Stimulated activated CD4-positive, alpha-beta T cell treated with anti-CD3 and anti-CD28 coated beads, TNF-alpha, amount 100 ng/mL, for 1 hour (primary cell): ENCODE data around the gene STC2.

Experiments used
- DNase-seq, 3 donors: peaks; one replicate each; pipeline ENCODE4 v3.0.0-alpha.2; 2020; ENCODE audit warnings: low read depth in 3 of 3, low spot score in 1 of 3

STC2 gene

DNA sequence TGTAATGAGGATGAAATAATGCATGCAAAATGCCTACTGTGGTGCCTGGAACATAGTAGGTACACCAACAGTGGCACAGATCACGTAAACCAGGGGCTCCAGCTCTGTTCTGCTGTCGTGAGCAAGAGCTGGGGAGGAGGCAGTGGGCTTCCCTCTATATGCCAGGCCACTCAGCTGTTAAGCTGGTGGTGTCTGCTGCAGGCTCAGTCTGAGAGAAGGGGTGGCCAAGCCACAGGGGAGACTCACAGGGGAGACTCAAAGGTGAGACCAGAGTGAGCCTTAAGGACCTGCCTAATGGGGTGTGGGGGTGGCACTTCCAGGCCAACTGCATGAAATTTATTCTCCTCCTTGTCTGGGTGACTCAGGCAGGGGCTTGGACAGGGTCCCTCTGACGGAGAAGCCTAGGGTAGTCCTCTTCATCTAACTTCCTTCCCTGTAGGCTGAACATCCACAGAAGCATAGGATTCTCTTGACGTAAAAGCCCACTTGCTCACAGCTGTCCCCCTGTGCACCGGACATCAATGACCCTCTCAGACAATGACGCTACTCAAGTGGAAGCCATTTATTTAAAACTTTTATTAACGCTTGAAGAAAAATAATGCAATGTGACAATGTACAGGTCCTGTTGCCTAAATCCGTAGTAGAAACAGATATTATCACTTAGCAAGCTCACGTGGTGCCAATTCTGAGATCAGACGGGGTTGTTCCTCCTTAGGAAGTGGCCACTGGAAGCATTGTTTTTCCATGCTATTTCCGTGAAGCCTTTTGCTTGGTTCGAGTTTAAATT, 13.9 kb downstream of the STC2 start:
- no peak for DNase-seq

GRCh38 chr5:173313351-173313801, 14.8 kb downstream of the STC2 start:
- DNase-seq: no peak

- no peak for DNase-seq
Observed at GRCh38 chr5:173312821-173313220, 15.4 kb downstream of the STC2 start.

DNA sequence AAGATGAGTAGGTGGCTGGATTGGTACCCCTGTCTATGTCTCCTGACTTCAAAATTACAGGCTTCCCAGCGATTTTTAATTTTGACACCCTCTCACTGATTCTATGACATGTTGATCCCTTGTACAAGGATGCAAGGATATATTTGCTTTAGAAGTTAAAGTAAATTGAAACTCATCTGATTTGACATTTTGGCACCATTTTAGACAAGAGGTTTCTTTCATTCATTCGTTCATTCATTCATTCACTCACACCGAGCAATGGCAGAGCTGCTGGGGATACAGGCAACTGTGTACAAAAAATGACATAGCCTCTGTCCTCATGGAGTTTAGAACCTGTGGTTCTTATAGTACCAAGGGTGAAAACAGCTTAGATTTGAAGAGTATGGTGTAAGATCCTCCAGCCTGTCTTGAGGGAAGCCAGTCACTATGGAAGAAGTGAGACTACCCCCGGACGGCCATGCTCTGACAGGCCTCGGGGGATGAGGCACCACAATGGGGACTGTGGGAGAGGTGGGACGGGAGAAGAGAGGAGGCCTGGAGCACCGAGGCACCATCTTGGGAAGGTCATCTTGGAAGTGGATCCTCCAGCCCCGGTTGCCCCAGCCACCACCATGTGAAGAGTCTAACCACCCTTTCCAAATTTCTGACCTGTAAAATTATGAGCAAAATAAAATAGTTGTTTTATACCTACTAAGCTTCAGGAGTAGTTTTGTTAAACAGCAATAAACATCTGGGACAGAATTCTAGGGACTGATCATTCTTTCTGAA, 16.2 kb downstream of the STC2 start:
- DNase-seq: no peak

DNA sequence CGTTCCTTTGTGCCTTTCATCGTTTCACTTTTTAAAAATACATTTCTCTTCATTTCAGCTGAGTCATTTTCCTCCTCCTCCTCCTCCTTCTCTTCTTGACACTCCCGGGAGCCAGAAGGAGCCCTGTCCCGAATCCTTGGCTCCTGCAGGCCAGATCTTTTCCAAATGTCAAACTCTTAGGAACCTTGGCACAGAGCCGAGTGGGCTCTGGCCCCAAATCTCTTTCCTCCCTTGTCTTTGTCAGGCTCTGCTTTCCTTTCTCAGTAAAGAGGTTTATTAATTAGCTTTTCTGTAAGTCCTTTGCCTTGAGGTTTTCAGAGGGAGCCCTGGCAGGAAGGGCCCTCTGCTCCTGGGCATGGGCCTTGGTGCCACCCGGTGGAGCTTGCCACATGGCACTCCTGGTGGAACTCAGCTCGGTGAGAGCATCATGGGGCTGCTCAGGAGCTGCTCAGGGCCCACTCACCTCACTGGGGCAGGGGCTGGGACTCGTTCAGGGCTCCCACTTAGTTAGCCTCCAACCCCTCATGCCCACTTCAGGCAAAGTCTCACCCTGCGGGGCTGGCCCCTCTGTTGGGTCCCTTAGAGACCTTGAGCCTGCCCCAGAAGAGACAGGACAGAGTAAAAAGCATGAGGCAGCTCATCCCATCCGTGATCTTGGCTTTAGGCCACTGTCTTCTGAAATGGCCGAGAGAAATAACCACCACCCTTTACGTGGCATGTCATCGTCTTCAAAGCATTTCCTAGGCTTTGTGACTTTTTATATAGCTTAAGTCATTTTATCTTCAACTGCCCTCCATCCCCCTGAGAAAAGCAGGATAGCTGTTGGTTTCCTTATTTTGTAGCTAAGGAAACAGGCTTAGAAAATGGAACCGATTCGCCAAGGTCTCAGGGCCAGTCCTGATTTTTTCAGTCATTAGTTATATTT, 17.1 kb downstream of the STC2 start:
- DNase-seq: no peak

- DNase-seq: no peak
Observed at GRCh38 chr5:173310218-173310769, 17.9 kb downstream of the STC2 start.

DNA sequence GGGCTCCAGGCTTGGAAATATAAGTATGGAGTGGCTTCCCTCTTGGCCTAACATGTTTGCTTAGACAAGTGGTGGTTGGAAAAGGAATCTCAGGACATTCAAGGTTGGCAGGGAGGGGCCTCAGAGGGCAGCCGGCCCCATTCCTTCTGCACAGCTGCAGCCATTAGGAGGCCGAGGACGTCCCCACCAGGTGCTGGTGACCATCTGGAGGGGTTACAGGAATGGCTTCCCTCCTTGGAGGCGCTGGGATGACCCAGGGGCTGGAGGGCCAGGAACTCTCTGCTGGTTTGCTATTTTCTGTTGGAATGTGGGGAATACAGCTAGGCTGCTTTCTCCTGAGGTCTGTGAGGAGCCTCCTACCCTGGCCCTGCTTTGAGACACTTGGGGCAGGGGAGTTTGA, 18.5 kb downstream of the STC2 start:
- DNase-seq: no peak

DNA sequence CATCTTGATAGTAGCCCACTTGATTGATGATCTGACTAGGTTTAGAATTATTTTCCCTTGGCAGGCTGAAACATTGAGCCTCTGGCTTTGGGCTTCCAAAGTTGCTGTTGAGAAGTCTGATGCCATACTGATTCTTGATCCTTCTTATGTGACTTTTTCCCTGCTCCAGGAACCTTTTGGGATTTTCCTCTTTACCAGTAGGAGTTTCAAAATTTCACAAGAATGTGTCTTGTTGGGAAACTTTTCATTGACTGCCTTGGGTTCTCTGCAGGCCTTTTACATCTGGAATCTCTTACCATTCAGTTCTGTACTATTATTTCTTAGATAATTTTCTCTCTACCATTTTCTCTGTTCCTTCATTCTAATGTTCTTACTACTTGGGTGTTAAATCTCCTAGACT, 20.0 kb downstream of the STC2 start:
- DNase-seq: no peak

DNA sequence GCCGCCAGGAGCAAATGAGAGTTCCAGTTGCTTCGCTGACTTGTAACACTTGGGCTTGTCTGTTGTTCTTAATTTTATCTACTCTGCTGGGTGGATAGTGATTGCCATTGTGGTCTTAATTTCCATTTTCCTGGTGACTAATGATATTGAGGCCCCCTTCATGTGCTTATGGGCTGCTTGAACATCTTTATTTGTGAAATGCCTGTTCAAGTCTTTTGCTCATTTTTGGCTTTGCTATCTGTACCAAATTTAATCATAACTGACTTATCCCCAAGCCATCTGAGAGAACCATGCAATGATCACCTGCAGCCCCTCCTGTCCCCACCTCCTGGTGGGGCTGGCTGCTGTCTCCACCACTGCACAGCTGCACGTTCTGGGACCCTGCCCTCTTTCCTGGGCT, 20.5 kb downstream of the STC2 start:
- no peak for DNase-seq

- no peak for DNase-seq
Observed at GRCh38 chr5:173306695-173307094, 21.5 kb downstream of the STC2 start.

DNA sequence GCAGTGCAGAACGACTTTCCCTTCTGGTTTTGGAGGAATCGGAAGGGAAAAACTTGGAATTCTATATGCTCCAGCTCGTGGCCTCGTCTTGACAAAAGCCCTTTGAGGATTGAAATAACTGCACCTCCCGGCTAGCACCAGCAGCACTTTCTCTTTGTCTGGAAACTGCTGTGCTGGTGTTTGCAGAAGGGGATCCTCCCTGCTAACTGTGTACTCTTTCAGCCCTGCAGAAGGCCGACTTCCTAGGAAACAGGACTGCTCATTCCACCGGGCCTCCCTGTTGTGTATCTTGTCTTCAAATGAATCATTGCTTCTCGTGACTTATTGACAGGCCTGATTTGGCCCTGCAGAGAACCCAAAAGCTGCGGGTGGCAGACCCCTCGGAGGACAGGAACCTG, 23.6 kb downstream of the STC2 start:
- DNase-seq: no peak

DNA sequence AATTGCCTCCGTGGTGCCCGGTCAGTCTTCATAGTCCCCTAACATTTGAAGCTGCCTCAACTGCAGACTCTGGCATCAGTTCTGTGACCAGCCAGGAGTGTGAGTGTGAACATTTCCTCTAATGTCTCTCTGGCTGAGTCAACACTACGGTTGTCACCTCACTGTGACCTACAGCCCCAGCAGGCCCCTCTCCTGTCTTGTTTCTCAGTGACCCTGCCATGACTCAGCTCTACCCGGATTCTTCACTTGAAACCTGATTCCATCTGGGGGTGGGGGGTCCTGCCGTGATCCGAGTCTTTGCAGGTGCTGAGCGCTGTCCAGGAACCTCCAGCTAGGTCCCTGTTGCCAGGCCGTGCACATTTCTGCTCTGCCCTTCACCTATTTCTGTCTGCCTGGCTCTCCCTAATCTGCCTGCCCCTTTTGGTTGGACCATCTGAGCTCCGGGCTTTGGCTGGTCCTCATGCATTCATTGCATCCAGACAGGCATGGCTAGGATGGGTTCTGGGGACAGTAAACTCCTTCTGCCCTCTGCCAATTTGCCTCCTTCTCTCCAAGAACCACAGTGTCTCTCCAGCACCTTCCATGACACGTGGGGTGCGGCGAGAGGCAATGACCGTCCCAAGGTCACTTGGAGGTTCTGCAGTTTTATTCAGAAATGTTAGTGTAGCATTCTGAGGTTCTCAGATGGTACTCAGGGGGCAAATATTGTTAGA, 24.2 kb downstream of the STC2 start:
- no peak for DNase-seq

- DNase-seq: no peak
Observed at GRCh38 chr5:173302546-173303155, 25.6 kb downstream of the STC2 start.

GRCh38 chr5:173301695-173302545, 26.3 kb downstream of the STC2 start:
- no peak for DNase-seq

DNA sequence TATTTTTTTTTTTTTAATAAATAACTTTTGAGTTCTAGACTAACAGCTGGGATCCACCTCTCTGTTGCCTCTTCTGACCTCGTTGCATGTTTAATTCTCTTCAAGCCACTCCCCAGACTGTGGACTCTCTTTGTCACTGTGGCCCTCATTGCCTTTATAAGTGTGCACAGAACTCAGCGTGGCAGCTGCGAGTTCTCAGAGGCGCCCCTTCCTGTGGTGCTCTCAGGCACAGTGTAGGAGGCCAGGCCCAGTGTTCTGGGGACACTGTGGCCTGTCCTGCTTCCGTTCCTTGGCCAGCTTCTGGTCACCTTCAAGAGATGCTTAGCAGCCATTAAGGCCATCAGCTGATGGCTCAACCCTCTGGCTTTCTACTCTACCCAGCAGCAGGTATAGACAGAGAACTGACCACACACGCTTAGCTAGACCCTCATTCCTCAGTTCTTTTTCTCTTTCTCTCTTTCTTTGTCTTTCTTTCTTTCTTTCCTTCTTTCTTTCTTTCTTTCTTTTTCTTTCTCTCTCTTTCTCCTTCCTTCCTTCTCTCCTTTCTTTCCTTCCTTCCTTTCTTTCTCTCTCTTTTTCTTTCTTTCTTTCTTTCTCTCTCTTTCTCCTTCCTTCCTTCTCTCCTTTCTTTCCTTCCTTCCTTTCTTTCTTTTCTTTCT, 27.7 kb downstream of the STC2 start:
- DNase-seq: no peak

DNA sequence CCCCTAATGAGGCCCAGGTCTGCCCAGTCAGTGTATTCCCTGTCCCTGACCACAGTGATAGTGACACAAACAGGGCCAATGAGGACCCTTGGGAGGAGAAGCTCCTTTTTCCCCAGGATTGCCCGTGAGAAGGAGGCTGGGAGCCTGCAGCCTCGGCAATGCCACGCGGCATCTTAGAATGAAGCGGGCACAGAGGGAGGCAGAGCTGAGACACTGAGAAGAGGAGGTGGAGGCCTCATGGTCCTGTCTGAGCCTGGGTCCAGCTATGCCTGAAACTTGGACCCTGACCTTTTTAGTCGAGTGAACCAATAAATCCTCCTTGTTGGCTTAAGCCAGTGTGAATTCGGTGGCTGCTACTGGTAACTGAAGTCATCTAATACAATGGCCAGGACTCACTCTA, 28.4 kb downstream of the STC2 start:
- no peak for DNase-seq

- DNase-seq: no peak
Observed at GRCh38 chr5:173298213-173298926, 29.8 kb downstream of the STC2 start.

- no peak for DNase-seq
Observed at GRCh38 chr5:173297813-173298212, 30.4 kb downstream of the STC2 start.
